Prostate gland (tissue), 2 donors: ENCODE measurements around the gene DLEC1.

Experiments used
- CTCF ChIP-seq, 4 experiments: fragments of 200-600 bp in 2 of 4; fragments of 450-650 bp in 2 of 4; sonication (generic) in 2 of 4; IDR thresholded peaks; 1 replicate in 3 of 4; 2 replicates in 1 of 4; pipeline ENCODE4 v1.5.1; 2016 to 2019; ENCODE audit warnings: antibody characterized with exemption in 4 of 4, mild to moderate bottlenecking in 2 of 4, moderate library complexity in 2 of 4
- POLR2A ChIP-seq: fragments of 450-650 bp; IDR thresholded peaks from one replicate; pipeline ENCODE4 v1.6.1; 2016; ENCODE audit warnings: antibody characterized with exemption, mild to moderate bottlenecking

GRCh38 chr3:38009807-38010591, 29.0 kb upstream of the DLEC1 start:
- no peak for TF ChIP-seq CTCF (IDR thresholded peaks at IDR 0.05)
- no peak for TF ChIP-seq POLR2A
